Lower leg skin (tissue), 4 donors: ENCODE results near the gene MYO3B. TPM values are rescaled to one million over a fixed set of nuclear protein-coding genes. Genes with fewer than 3 reads are reported as not detected.

Experiments
- DNase-seq, 2 donors: peaks; one replicate each; pipeline ENCODE4 v3.0.0-alpha.2; 2019; ENCODE audit warnings: low spot score in 2 of 2
- H3K4me3 ChIP-seq: fragments of 200-600 bp; sonication (generic); 2 replicates; pipeline ENCODE4 v1.5.1; 2017; ENCODE audit warnings: mild to moderate bottlenecking, low read depth; ENCODE audit not compliant: poor library complexity, severe bottlenecking
- CTCF ChIP-seq, 3 donors: fragments of 450-650 bp; IDR thresholded peaks; one replicate each; pipeline ENCODE4 v1.5.1; 2016; ENCODE audit warnings: antibody characterized with exemption in 3 of 3, mild to moderate bottlenecking in 3 of 3, moderate library complexity in 2 of 3
- POLR2A ChIP-seq, 2 donors: fragments of 450-650 bp; IDR thresholded peaks; one replicate each; pipeline ENCODE4 v1.6.1; 2016 to 2017; ENCODE audit warnings: antibody characterized with exemption in 2 of 2, mild to moderate bottlenecking in 1 of 2, moderate library complexity in 1 of 2
- WGBS, 2 donors: methylation state at CpG; one replicate each; pipeline ENCODE4 v1.1.5; 2018; 5-methylcytosine and 5-hydroxymethylcytosine counted together
- intact Hi-C: fragments of 100-400 bp; cut with DNase I; formaldehyde crosslinking; loops from one replicate; pipeline ENCODE4 v1.15.0; 2023; ENCODE audit warnings: low total_unique reads
- total RNA-seq, 4 donors: library from RNA; depleted of rRNA; stranded (reverse); fragments of >200 nt; gene quantifications; one replicate each; pipeline ENCODE4 v1.1.0, GENCODE V29; 2016

Gene MYO3B
- total RNA-seq, 4 donors from 2014 or later = 0.17 to 0.81 (median 0.66) TPM

- intact Hi-C loops = no loop called here
- TF ChIP-seq CTCF (IDR thresholded peaks at IDR 0.05) (no peak), POLR2A (IDR thresholded peaks at IDR 0.05) (no peak)
- 80 to 81% methylated on average over 10 to 11 of the region's 11 CpGs for WGBS, 2 donors
- no peak for DNase-seq
- no peak overlapping the region for H3K4me3 ChIP-seq
These were observed 516.4 kb downstream of the MYO3B start for GRCh38 chr2:170694316-170694715.

DNA sequence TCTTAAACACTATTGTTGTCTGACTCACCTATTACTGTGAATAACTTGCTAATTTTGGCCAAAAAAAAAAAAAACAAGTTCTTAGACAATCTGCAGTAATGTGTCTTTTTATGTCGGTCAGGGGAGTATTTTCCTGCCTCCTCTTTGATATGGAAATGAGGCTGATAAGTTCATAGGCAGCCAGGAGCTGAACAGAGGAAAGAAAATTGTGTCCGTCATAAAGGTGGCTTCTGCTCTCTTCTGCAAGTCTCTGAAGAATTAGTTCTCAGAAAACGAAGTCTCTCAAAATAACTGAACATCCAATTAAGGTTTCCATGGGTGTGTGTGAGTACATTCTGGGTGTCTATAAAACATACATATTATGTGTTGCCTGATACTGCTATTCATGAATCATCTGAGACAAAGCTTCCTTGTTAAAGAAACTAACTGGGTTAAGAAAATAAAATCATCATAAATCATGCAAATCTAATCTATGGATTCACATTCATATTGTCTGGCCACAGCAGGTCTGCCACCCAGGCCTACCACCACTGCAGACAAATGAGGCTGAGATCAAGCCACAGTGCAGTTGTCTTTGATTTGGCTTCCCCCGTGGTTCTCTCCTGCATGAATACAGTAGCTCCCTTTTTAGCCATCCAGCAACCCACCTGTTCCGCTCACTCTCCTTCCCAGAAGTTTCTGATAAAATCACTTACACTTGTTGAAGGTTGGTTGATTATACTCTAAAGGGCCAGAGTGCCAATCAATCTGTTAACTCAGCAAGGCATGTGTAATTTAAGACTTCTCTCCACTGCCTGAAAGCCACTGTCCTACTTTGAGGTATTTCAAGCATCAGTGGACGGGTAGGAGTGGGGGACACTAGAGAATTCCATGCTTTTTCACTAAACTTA, 517.8 kb downstream of the MYO3B start:
- WGBS, 2 donors = 74 to 76% methylated on average over 6 of the region's 6 CpGs
- TF ChIP-seq CTCF (IDR thresholded peaks at IDR 0.05) (no peak), POLR2A (IDR thresholded peaks at IDR 0.05) (no peak)
- no peak for DNase-seq
- intact Hi-C loops = no loop called here
- H3K4me3 ChIP-seq = no peak overlapping the region

DNA sequence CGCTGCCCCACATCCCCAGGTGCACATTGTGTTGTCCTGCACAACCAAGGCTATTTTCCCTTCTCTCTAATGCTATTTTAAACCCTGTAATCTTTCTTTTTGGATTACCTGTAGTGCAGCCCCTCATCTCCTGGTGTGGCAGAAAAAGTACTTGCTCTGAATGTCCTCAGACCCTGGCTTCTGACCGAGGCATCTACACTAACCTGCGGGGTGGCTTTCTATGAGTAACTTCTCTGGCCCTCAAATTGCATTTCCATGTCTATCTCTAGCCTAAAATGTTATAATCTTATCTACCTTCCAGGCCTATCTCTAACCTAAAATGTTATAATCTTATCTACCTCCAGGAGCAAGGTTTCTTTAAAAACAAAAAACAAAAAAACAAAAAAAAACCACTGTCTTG, 519.0 kb downstream of the MYO3B start:
- H3K4me3 ChIP-seq = no peak overlapping the region
- 93% methylated on average over 3 of the region's 3 CpGs for WGBS, 2 donors
- intact Hi-C loops = no loop called here
- no peak for DNase-seq
- TF ChIP-seq POLR2A (IDR thresholded peaks at IDR 0.05) (no peak), CTCF (IDR thresholded peaks at IDR 0.05) (no peak)

DNA sequence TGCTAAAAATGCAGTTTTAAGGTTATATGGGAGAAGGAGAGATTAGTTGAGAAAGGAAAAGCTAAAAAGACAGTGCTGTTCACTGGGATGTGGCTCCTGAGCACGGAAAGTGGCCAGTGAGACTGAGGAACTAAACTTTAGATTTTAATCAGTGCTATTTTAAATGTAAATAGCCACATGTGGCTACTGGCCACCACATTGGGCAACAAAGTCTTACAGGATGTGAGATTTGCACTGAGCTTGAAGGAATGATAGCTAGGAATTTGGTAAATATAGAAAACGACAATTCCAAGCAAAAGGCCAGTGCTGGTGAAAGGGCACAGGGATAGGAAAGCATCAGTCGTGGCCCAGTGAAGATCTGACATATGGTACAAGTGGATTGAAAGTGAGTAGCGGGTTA, 523.1 kb downstream of the MYO3B start:
- intact Hi-C loops = no loop called here
- no peak for DNase-seq
- no peak for TF ChIP-seq CTCF (IDR thresholded peaks at IDR 0.05)
- TF ChIP-seq POLR2A (IDR thresholded peaks at IDR 0.05) = no peak
- no peak overlapping the region for H3K4me3 ChIP-seq
- 76% methylated on average over 4 of the region's 4 CpGs for WGBS, 2 donors

GRCh38 chr2:170703776-170704476, 526.0 kb downstream of the MYO3B start:
- 84 to 91% methylated on average over 4 of the region's 4 CpGs for WGBS, 2 donors
- intact Hi-C loops = no loop called here
- DNase-seq = no peak

More at GRCh38 chr2:170703776-170704476, 526.0 kb downstream of the MYO3B start:
- TF ChIP-seq CTCF (IDR thresholded peaks at IDR 0.05) (no peak), POLR2A (IDR thresholded peaks at IDR 0.05) (no peak)
- no peak overlapping the region for H3K4me3 ChIP-seq
